Natural killer cell (primary cell): Measurements from ENCODE around the gene TMEM163. TPM values are rescaled to one million over a fixed set of nuclear protein-coding genes. Genes with fewer than 3 reads are reported as not detected.

Source experiments
- ATAC-seq, 3 donors: fragments of 150-1000 bp in 2 of 3; fragments of 200-7000 bp in 1 of 3; cut with Tn5 transposase; 1 replicate in 1 of 3; 2 replicates in 2 of 3; pipeline ENCODE4 v1.10.0; 2021; ENCODE audit warnings: mild to moderate bottlenecking in 2 of 3, moderate library complexity in 2 of 3
- DNase-seq, 2 donors: peaks; one replicate each; pipeline versions ENCODE4 v3.0.0 to v3.0.0-alpha.2; 2013 to 2021; ENCODE audit warnings: mixed read lengths in 1 of 2
- H3K27ac ChIP-seq: one replicate; pipeline ENCODE4 v1.5.1; 2013; ENCODE audit warnings: mild to moderate bottlenecking, low read length
- H3K27me3 ChIP-seq: one replicate; pipeline ENCODE4 v1.6.1; 2013; ENCODE audit warnings: low read length; ENCODE audit not compliant: control insufficient read depth, insufficient read depth
- H3K36me3 ChIP-seq: one replicate; pipeline ENCODE4 v1.6.1; 2013; ENCODE audit warnings: low read length; ENCODE audit not compliant: control insufficient read depth, insufficient read depth
- H3K4me1 ChIP-seq: one replicate; pipeline ENCODE4 v1.6.1; 2013; ENCODE audit warnings: low read length; ENCODE audit not compliant: control insufficient read depth, insufficient read depth
- H3K4me3 ChIP-seq: one replicate; pipeline ENCODE4 v1.5.1; 2013; ENCODE audit warnings: low read length
- H3K9me3 ChIP-seq: one replicate; pipeline ENCODE4 v1.6.1; 2013; ENCODE audit warnings: low read length; ENCODE audit not compliant: control insufficient read depth, insufficient read depth
- H3K27ac Mint-ChIP-seq, 2 donors: one replicate each; pipeline ENCODE4 v1.8.0; 2022; ENCODE audit warnings: mild to moderate bottlenecking in 2 of 2, mixed read lengths in 2 of 2, moderate library complexity in 1 of 2
- H3K27me3 Mint-ChIP-seq, 2 donors: one replicate each; pipeline ENCODE4 v1.8.0; 2022; ENCODE audit warnings: low read depth in 2 of 2, mixed read lengths in 2 of 2
- H3K36me3 Mint-ChIP-seq: one replicate; pipeline ENCODE4 v1.8.0; 2022; ENCODE audit warnings: mixed read lengths
- H3K4me1 Mint-ChIP-seq, 2 donors: one replicate each; pipeline ENCODE4 v1.8.0; 2022; ENCODE audit warnings: mixed read lengths in 2 of 2
- H3K4me3 Mint-ChIP-seq: one replicate; pipeline ENCODE4 v1.8.0; 2022; ENCODE audit warnings: mild to moderate bottlenecking, moderate library complexity, mixed read lengths
- H3K9me3 Mint-ChIP-seq, 2 donors: one replicate each; pipeline ENCODE4 v1.8.0; 2022; ENCODE audit warnings: mixed read lengths in 2 of 2
- WGBS: methylation state at CpG from one replicate; pipeline ENCODE4 v1.1.7; 2013; ENCODE audit warnings: missing lambda C conversion rate; ENCODE audit not compliant: insufficient coverage; 5-methylcytosine and 5-hydroxymethylcytosine counted together
- intact Hi-C: fragments of 100-400 bp; cut with micrococcal nuclease; formaldehyde crosslinking; loops from one replicate; pipeline ENCODE4 v1.14.2; 2022
- total RNA-seq, 4 donors: library from RNA; stranded (reverse); fragments of 120-200 nt in 1 of 4; gene quantifications; one replicate each; pipeline versions ENCODE4 v1.2.3 to v1.2.4, GENCODE V29; 2013 to 2022
- TF ChIP-seq, protein P1 (sequence below): fragments of 200-600 bp; IDR thresholded peaks from one replicate; pipeline ENCODE4 v1.8.0; 2022; ENCODE audit warnings: antibody characterized with exemption

The TMEM163 gene
- total RNA-seq, 3 donors from 2014 or later (not counting 1 experiment from before 2014, with no cell fraction given), result 6.8 to 11.6 (median 10.3) TPM

DNA sequence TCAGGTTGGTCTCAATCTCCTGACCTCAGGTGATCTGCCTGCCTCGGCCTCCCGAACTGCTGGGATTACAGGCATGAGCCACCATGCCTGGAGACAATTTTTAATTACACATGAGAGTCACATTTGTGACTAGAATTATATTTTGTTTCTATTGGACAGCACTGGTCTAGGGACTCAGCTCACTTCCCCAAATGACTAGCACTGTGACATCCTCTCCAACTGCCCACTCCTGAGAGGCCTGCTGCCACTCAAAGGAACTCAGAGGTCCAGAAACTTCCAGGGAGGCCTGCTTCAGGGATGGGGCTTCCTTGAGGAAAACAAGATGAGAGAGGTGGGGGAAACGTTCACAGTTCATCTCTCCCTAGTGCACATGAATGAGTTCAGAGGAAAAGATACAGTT lies 29.5 kb downstream of the TMEM163 start:
- Mint-ChIP-seq H3K27ac (no peak overlapping the region), H3K4me1 (peaks cover 10 to 15% of the 10 kb centered on the region in 2 donors), H3K9me3 (no peaks in the 10 kb centered on the region), H3K27me3 (no peaks in the 10 kb centered on the region), H3K4me3 (no peak overlapping the region), H3K36me3 (no peaks in the 10 kb centered on the region)
- no peaks in the 10 kb centered on the region for H3K27me3 ChIP-seq
- ATAC-seq, result no peak
- TF ChIP-seq, protein P1, sequence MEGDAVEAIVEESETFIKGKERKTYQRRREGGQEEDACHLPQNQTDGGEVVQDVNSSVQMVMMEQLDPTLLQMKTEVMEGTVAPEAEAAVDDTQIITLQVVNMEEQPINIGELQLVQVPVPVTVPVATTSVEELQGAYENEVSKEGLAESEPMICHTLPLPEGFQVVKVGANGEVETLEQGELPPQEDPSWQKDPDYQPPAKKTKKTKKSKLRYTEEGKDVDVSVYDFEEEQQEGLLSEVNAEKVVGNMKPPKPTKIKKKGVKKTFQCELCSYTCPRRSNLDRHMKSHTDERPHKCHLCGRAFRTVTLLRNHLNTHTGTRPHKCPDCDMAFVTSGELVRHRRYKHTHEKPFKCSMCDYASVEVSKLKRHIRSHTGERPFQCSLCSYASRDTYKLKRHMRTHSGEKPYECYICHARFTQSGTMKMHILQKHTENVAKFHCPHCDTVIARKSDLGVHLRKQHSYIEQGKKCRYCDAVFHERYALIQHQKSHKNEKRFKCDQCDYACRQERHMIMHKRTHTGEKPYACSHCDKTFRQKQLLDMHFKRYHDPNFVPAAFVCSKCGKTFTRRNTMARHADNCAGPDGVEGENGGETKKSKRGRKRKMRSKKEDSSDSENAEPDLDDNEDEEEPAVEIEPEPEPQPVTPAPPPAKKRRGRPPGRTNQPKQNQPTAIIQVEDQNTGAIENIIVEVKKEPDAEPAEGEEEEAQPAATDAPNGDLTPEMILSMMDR, result no peak
- no peak for DNase-seq
- no peak overlapping the region for H3K27ac ChIP-seq
- H3K4me3 ChIP-seq, result no peak overlapping the region
- H3K9me3 ChIP-seq, result no peaks in the 10 kb centered on the region
- peaks cover 3% of the 10 kb centered on the region for H3K4me1 ChIP-seq
- no peaks in the 10 kb centered on the region for H3K36me3 ChIP-seq
- intact Hi-C loops, result no loop called here
- 83% methylated on average over 3 of the region's 3 CpGs for WGBS

DNA sequence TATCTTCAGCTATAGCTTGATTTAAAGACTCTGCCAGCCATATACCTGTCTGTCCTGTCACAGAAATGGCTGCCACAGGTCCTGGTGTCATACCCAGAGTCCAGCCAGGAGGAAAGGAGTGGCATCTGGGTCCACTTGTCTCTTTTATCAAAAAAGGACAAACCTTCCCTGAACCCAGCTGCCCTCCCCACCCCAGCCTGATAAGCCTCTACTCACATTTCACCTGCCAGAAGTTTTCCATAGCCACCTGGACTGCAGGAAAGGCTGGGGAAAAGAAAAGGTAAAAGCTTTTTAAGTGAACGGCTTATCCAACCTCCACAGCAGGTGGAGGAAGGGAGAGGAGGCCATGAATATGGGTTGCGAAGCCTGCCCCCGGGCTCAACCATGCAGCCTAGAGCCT lies 32.8 kb downstream of the TMEM163 start:
- intact Hi-C loops, result no loop called here
- no peak overlapping the region for H3K27ac Mint-ChIP-seq
- H3K9me3 Mint-ChIP-seq, result no peaks in the 10 kb centered on the region
- DNase-seq (no peak), ATAC-seq (no peak)
- H3K36me3 ChIP-seq, result no peaks in the 10 kb centered on the region
- no peak overlapping the region for H3K4me3 Mint-ChIP-seq
- H3K9me3 ChIP-seq, result no peaks in the 10 kb centered on the region
- peaks cover 4% of the 10 kb centered on the region for H3K4me1 ChIP-seq
- H3K4me1 Mint-ChIP-seq, result peaks cover 35 to 45% of the 10 kb centered on the region in 2 donors
- 99% methylated on average over 3 of the region's 3 CpGs for WGBS
- TF ChIP-seq, protein P1, result no peak
- H3K27me3 ChIP-seq, result no peaks in the 10 kb centered on the region
- H3K27me3 Mint-ChIP-seq, result no peaks in the 10 kb centered on the region
- H3K27ac ChIP-seq, result no peak overlapping the region
- no peak overlapping the region for H3K4me3 ChIP-seq
- no peaks in the 10 kb centered on the region for H3K36me3 Mint-ChIP-seq

DNA sequence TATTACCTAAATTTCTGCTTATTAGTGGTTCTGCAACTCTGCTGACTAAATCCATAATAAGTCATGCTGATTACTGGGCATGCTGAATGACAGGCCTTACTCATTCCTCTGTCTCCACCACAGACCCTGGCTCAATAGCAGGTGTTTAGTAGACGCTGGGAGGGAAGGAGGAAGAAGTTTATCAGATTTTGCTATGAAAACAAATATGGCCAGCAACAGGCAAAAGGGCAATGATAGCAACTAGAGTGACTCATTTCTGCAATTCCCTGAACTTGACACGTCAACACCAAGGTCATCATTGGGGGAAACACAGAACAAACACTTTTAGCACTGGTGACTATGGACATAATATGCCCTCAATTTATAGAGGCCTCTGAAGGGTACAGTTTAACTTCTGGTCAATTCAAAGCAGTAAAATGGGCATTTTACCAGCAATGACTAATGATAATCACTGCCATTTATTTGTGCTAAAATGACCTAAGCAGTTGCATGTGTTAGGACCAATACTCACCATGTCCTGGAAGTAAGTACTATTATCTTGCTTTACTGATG lies 35.2 kb downstream of the TMEM163 start:
- Mint-ChIP-seq H3K27me3 (no peaks in the 10 kb centered on the region), H3K36me3 (no peaks in the 10 kb centered on the region), H3K4me1 (peaks cover 56 to 67% of the 10 kb centered on the region in 2 donors), H3K9me3 (no peaks in the 10 kb centered on the region), H3K4me3 (no peak overlapping the region), H3K27ac (peak overlapping the region; percentile 8 to 17)
- H3K27me3 ChIP-seq, result no peaks in the 10 kb centered on the region
- no peaks in the 10 kb centered on the region for H3K9me3 ChIP-seq
- no peak for DNase-seq
- H3K36me3 ChIP-seq, result no peaks in the 10 kb centered on the region
- H3K27ac ChIP-seq, result no peak overlapping the region
- ATAC-seq, result peak in 2 of 3 donors; percentile 28 to 63
- 57% methylated on average over 2 of the region's 2 CpGs for WGBS
- TF ChIP-seq, protein P1, result no peak
- H3K4me3 ChIP-seq, result no peak overlapping the region
- intact Hi-C loops, result no loop called here
- peaks cover 28% of the 10 kb centered on the region for H3K4me1 ChIP-seq

DNA sequence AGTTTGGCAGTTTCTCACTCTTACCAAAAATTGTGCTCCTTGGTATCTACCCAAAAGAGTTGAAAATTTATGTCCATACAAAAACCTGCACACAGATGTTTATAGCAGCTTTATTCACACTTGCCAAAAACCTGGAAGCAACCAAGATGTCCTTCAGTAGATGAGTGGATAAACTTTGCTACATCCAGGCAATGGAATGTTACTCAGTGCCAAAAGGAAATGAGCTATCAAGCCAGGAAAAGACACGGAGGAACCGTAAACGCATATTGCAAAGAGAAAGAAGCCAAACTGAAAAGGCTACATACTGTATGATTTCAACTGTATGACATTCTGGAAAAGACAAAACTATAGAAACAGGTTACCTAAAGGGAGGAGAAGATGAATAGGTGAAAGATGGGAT lies 36.1 kb downstream of the TMEM163 start:
- no peak overlapping the region for H3K27ac ChIP-seq

More for the DNA sequence above, 36.1 kb downstream of the TMEM163 start:
- Mint-ChIP-seq H3K4me3 (no peak overlapping the region), H3K9me3 (no peaks in the 10 kb centered on the region), H3K27ac (peak overlapping the region in 1 of 2 donors; percentile 17), H3K4me1 (peaks cover 62 to 75% of the 10 kb centered on the region in 2 donors), H3K27me3 (no peaks in the 10 kb centered on the region), H3K36me3 (no peaks in the 10 kb centered on the region)
- intact Hi-C loops, result no loop called here
- no peaks in the 10 kb centered on the region for H3K9me3 ChIP-seq
- no peak for DNase-seq
- ATAC-seq, result no peak
- TF ChIP-seq, protein P1, result no peak
- no peaks in the 10 kb centered on the region for H3K27me3 ChIP-seq
- no peaks in the 10 kb centered on the region for H3K36me3 ChIP-seq
- no peak overlapping the region for H3K4me3 ChIP-seq
- 85% methylated on average over 3 of the region's 3 CpGs for WGBS
- H3K4me1 ChIP-seq, result peaks cover 37% of the 10 kb centered on the region
